B cell (primary cell): Measurements from ENCODE around the gene ZYG11A. TPM values are rescaled to one million over a fixed set of nuclear protein-coding genes. Genes with fewer than 3 reads are reported as not detected.

ENCODE experiments used
- ATAC-seq: fragments of 200-7000 bp; cut with Tn5 transposase; one replicate; pipeline ENCODE4 v1.10.0; 2021; ENCODE audit warnings: low read depth, mild to moderate bottlenecking, moderate number of reproducible peaks, moderate library complexity
- CTCF ChIA-PET: fragments of 350-600 bp; sonication (Branson Sonifier 250); formaldehyde crosslinking; loops from one replicate; lab custom pipeline; 2021; ENCODE audit warnings: antibody characterized with exemption, inconsistent platforms; lab: Charles Lee
- POLR2A ChIA-PET: fragments of 350-600 bp; sonication (Branson Sonifier 250); formaldehyde crosslinking; loops from one replicate; lab custom pipeline; 2021; ENCODE audit warnings: antibody characterized with exemption; lab: Charles Lee
- DNase-seq: peaks from one replicate; pipeline ENCODE4 v3.0.0; 2013
- H2AFZ ChIP-seq: 2 replicates; pipeline ENCODE4 v1.6.1; 2012; ENCODE audit warnings: mild to moderate bottlenecking, low read depth, low read length; ENCODE audit not compliant: insufficient read depth, poor library complexity, severe bottlenecking
- H3K27ac ChIP-seq, 2 donors: 1 replicate in 1 of 2; 2 replicates in 1 of 2; pipeline ENCODE4 v1.5.1; 2012 to 2013; ENCODE audit warnings: low read length in 2 of 2, mild to moderate bottlenecking in 2 of 2, moderate library complexity in 1 of 2
- H3K27me3 ChIP-seq, 4 experiments: fragments of 200-600 bp in 1 of 4; sonication (generic) in 1 of 4; replicated peaks in 1 of 4; 1 replicate in 2 of 4; 2 replicates in 2 of 4; pipeline versions ENCODE4 v1.6.1 to v1.7.0; 2013 to 2016; ENCODE audit warnings: low read length in 3 of 4, mild to moderate bottlenecking in 2 of 4, mixed read lengths in 1 of 4, moderate library complexity in 1 of 4; ENCODE audit not compliant: insufficient read depth in 4 of 4, control insufficient read depth in 3 of 4; ENCODE audit errors: control extremely low read depth in 1 of 4
- H3K36me3 ChIP-seq, 2 experiments: replicated peaks in 1 of 2; 1 replicate in 1 of 2; 2 replicates in 1 of 2; pipeline versions ENCODE4 v1.6.1 to v1.7.1; 2013; ENCODE audit warnings: low read length in 1 of 2; ENCODE audit not compliant: insufficient read depth in 2 of 2, control insufficient read depth in 1 of 2; ENCODE audit errors: control extremely low read depth in 1 of 2, extremely low read depth in 1 of 2
- H3K4me1 ChIP-seq, 2 donors: fragments of 200-600 bp in 1 of 2; sonication (generic) in 1 of 2; 1 replicate in 1 of 2; 2 replicates in 1 of 2; pipeline versions ENCODE4 v1.5.1 to v1.6.1; 2013 to 2017; ENCODE audit warnings: low read length in 2 of 2; ENCODE audit not compliant: control insufficient read depth in 2 of 2, insufficient read depth in 2 of 2
- H3K4me2 ChIP-seq: replicated peaks from 2 replicates; pipeline ENCODE3; 2012; ENCODE audit warnings: mild to moderate bottlenecking, low read depth, low read length; ENCODE audit not compliant: poor library complexity, severe bottlenecking
- H3K4me3 ChIP-seq, 5 experiments: fragments of 200-600 bp in 1 of 5; sonication (generic) in 1 of 5; 1 replicate in 3 of 5; 2 replicates in 2 of 5; pipeline versions ENCODE4 v1.5.1 to v1.7.0; 2011 to 2016; ENCODE audit warnings: low read length in 4 of 5, mild to moderate bottlenecking in 4 of 5, low read depth in 2 of 5, control low read depth in 1 of 5, moderate library complexity in 1 of 5; ENCODE audit not compliant: insufficient read depth in 1 of 5; ENCODE audit errors: control extremely low read depth in 1 of 5, extremely low read depth in 1 of 5
- H3K79me2 ChIP-seq: fragments of 200-600 bp; sonication (generic); one replicate; pipeline ENCODE4 v1.6.0; 2016; ENCODE audit warnings: low read length; ENCODE audit not compliant: control insufficient read depth, insufficient read depth
- H3K9ac ChIP-seq: fragments of 200-600 bp; sonication (generic); 2 replicates; pipeline ENCODE4 v1.6.1; 2017; ENCODE audit warnings: mild to moderate bottlenecking, low read length, moderate library complexity
- H3K9me3 ChIP-seq, 3 donors: one replicate each; pipeline versions ENCODE4 v1.6.1 to v1.7.1; 2013; ENCODE audit warnings: low read length in 2 of 3; ENCODE audit not compliant: control insufficient read depth in 2 of 3, insufficient read depth in 1 of 3; ENCODE audit errors: control extremely low read depth in 1 of 3
- H4K20me1 ChIP-seq: 2 replicates; pipeline ENCODE4 v1.6.0; 2012; ENCODE audit warnings: mild to moderate bottlenecking, low read length; ENCODE audit not compliant: insufficient read depth, control insufficient read depth, poor library complexity, severe bottlenecking
- H3K27ac Mint-ChIP-seq: one replicate; pipeline ENCODE4 v1.8.0; 2021; ENCODE audit warnings: mixed read lengths
- H3K27me3 Mint-ChIP-seq: one replicate; pipeline ENCODE4 v1.8.0; 2021; ENCODE audit warnings: mixed read lengths
- H3K4me1 Mint-ChIP-seq: one replicate; pipeline ENCODE4 v1.8.0; 2021; ENCODE audit warnings: mixed read lengths
- H3K4me3 Mint-ChIP-seq: one replicate; pipeline ENCODE4 v1.8.0; 2021; ENCODE audit warnings: mixed read lengths
- H3K9me3 Mint-ChIP-seq: one replicate; pipeline ENCODE4 v1.8.0; 2022; ENCODE audit warnings: mixed read lengths; ENCODE audit not compliant: insufficient read depth
- CTCF ChIP-seq: fragments of 200-600 bp; IDR thresholded peaks from one replicate; pipeline ENCODE4 v1.8.0; 2022; ENCODE audit warnings: antibody characterized with exemption, mild to moderate bottlenecking
- EZH2 ChIP-seq: IDR thresholded peaks from 2 replicates; pipeline ENCODE4 v1.6.1; 2012; ENCODE audit warnings: borderline replicate concordance, low read depth, mild to moderate bottlenecking, moderate library complexity, low read length; ENCODE audit not compliant: insufficient read depth, poor library complexity, severe bottlenecking
- WGBS: methylation state at CpG from one replicate; pipeline ENCODE4 v1.1.5; 2013; ENCODE audit warnings: missing lambda C conversion rate; ENCODE audit not compliant: insufficient coverage; 5-methylcytosine and 5-hydroxymethylcytosine counted together
- intact Hi-C: fragments of 100-400 bp; cut with micrococcal nuclease; formaldehyde crosslinking; loops from one replicate; pipeline ENCODE4 v1.10.0; 2022
- polyA plus RNA-seq: library from polyadenylated mRNA; depleted of rRNA; stranded (reverse); fragments of >200 nt; gene quantifications from 2 replicates; pipeline ENCODE4 v1.2.3, GENCODE V29; 2012
- total RNA-seq, 2 donors: library from RNA; stranded (reverse); fragments of 120-200 nt in 1 of 2; gene quantifications; 1 replicate in 1 of 2; 2 replicates in 1 of 2; pipeline versions ENCODE4 v1.2.3 to v1.2.4, GENCODE V29; 2013 to 2022

The ZYG11A gene
- total and polyA plus RNA-seq, 2 donors (not counting 1 experiment from before 2014, with no cell fraction given): 0.24 to 1.5 TPM

- 18% methylated on average over 11 of the region's 12 CpGs for WGBS
- peak overlapping the region; percentile 82 for H3K9ac ChIP-seq
- no peak overlapping the region for H3K27ac ChIP-seq
- Mint-ChIP-seq H3K4me1 (peaks cover 20% of the 10 kb centered on the region), H3K27ac (no peak overlapping the region), H3K4me3 (peak overlapping the region; percentile 89), H3K27me3 (peaks cover 12% of the 10 kb centered on the region), H3K9me3 (no peaks in the 10 kb centered on the region)
- H3K4me2 ChIP-seq: peak overlapping the region; percentile 89
- intact Hi-C loops: loop anchor here (10.0 kb wide), 4 partner anchors 88 to 872 kb away; partner anchors contain the start of genes BTF3L4, ORC1, PRPF38A and TXNDC12
- peaks cover 0 to 23% (median 7%) of the 10 kb centered on the region in 4 experiments for H3K27me3 ChIP-seq
- H3K79me2 ChIP-seq: no peaks in the 10 kb centered on the region
- H3K4me3 ChIP-seq: peak overlapping the region; percentile 59 to 85 (median 82)
- TF ChIP-seq CTCF (no peak), EZH2 (no peak)
- H3K4me1 ChIP-seq: peaks cover 16 to 24% of the 10 kb centered on the region in 2 donors
- H4K20me1 ChIP-seq: no peaks in the 10 kb centered on the region
- H3K36me3 ChIP-seq: no peaks in the 10 kb centered on the region
- no peaks in the 10 kb centered on the region for H3K9me3 ChIP-seq
- ATAC-seq (no peak), DNase-seq (no peak)
- ChIA-PET CTCF (no interaction called here), POLR2A (interaction anchor here (0.6 kb wide), 1 partner anchor 231 kb away, joined by 4 read pairs; no protein-coding TSS in a partner anchor)
- H2AFZ ChIP-seq: peak overlapping the region; percentile 96
These were observed 84.3 kb downstream of the ZYG11A start for GRCh38 chr1:52926864-52927211.

GRCh38 chr1:52927212-52928014, 84.9 kb downstream of the ZYG11A start, which contains the start of gene SCP2:
SCP2 (plus strand) TSS chr1:52927276; CDS start chr1:52927397, 121 bp downstream.
- no peaks in the 10 kb centered on the region for H3K79me2 ChIP-seq
- H3K9ac ChIP-seq: peak within 1 kb of the TSS; percentile 82
- ChIA-PET CTCF (no interaction called here), POLR2A (interaction anchor here (0.6 kb wide), 1 partner anchor 231 kb away, joined by 4 read pairs; no protein-coding TSS in a partner anchor)
- H3K27me3 ChIP-seq: peaks cover 0 to 20% (median 7%) of the 10 kb centered on the region in 4 experiments
- Mint-ChIP-seq H3K4me1 (peaks cover 19% of the 10 kb centered on the region), H3K27me3 (peaks cover 12% of the 10 kb centered on the region), H3K27ac (peak within 1 kb of the TSS; percentile 22), H3K9me3 (no peaks in the 10 kb centered on the region), H3K4me3 (peak within 1 kb of the TSS; percentile 89)
- WGBS: 2% methylated on average over 63 of the region's 65 CpGs
- peak within 1 kb of the TSS; percentile 89 for H3K4me2 ChIP-seq
- H3K27ac ChIP-seq: peak within 1 kb of the TSS in 1 of 2 donors; percentile 61
- H2AFZ ChIP-seq: peak within 1 kb of the TSS; percentile 96
- H3K36me3 ChIP-seq: no peaks in the 10 kb centered on the region
- H4K20me1 ChIP-seq: no peaks in the 10 kb centered on the region
- ATAC-seq (peak; percentile 86), DNase-seq (peak; percentile 72)
- H3K4me3 ChIP-seq: peak within 1 kb of the TSS; percentile 59 to 85 (median 82)
- intact Hi-C loops: loop anchor here (10.0 kb wide), 4 partner anchors 87 to 873 kb away; partner anchors contain the start of genes BTF3L4, ORC1, PRPF38A and TXNDC12
- H3K4me1 ChIP-seq: peaks cover 10 to 19% of the 10 kb centered on the region in 2 donors
- no peaks in the 10 kb centered on the region for H3K9me3 ChIP-seq
- TF ChIP-seq EZH2: no peak
- no peak for TF ChIP-seq CTCF
